CD4-positive, alpha-beta T cell treated with Interleukin-1 beta for 1 hour (primary cell): ENCODE results near the gene NEK11.
A peak's percentile ranks its signal among the peaks of the same experiment; 100 is the strongest.

Source experiments
- DNase-seq, 2 donors: peaks; one replicate each; pipeline ENCODE4 v3.0.0-alpha.2; 2020 to 2022

The NEK11 gene, protein sequence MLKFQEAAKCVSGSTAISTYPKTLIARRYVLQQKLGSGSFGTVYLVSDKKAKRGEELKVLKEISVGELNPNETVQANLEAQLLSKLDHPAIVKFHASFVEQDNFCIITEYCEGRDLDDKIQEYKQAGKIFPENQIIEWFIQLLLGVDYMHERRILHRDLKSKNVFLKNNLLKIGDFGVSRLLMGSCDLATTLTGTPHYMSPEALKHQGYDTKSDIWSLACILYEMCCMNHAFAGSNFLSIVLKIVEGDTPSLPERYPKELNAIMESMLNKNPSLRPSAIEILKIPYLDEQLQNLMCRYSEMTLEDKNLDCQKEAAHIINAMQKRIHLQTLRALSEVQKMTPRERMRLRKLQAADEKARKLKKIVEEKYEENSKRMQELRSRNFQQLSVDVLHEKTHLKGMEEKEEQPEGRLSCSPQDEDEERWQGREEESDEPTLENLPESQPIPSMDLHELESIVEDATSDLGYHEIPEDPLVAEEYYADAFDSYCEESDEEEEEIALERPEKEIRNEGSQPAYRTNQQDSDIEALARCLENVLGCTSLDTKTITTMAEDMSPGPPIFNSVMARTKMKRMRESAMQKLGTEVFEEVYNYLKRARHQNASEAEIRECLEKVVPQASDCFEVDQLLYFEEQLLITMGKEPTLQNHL

DNA sequence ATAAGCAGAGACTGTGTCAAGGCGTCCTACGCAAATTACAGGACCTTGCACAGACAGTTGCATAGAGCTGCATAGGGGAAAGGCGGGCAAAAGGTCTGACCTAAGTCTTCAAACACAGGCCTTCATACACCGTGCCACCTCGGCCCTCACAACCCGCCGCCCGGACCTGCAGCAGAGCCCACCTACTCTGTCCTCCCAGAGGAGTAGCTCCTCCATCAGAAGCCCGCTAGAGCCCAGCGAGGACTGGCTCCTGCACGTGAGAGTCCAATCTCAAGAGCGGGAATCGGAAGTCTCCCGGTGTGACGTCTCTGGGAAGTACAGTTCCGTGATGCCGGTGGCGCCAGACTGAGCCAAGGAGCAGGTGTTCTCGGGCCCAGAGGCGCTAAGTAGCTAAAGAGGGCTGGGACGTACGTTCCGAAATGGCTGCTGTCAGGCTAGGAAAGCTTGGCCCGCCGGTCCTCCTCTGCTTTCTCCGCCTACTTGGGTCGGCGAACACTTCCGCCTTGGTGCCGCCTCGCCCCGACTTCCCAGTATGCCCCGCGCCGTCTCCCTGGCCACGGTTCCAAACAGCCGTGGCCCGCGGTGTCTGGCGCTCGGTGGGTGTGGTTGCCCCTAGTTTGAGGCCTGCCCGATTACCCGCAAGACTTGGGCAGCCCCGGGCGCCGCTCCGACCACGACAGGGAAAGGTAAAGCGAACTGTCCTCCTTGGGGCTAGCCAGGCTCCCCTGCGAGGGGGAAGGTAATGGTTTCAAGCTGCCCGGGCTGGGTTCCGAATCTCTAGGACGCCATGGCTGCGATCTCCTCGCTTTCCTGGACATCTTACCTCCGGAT, at the start of gene NEK11, which contains the start of gene ASTE1:
NEK11 (plus strand) TSS at position 557 of the 831 bp plus-strand sequence. CDS start 2,832 bp downstream, outside the sequence.
ASTE1 (minus strand) TSS at position 505 of the 831 bp plus-strand sequence. CDS start 1,519 bp downstream, outside the sequence.
- DNase-seq, result peak; percentile 93

GRCh38 chr3:130979117-130979516, 47.6 kb upstream of the NEK11 start:
- DNase-seq, result no peak

- no peak for DNase-seq
Observed at GRCh38 chr3:130981469-130981868, 45.2 kb upstream of the NEK11 start.

- no peak for DNase-seq
Observed at GRCh38 chr3:130990282-130990681, 36.4 kb upstream of the NEK11 start.

GRCh38 chr3:130991126-130991525, 35.6 kb upstream of the NEK11 start:
- no peak for DNase-seq

- no peak for DNase-seq
Observed at GRCh38 chr3:130992344-130992743, 34.3 kb upstream of the NEK11 start.

- no peak for DNase-seq
Observed at GRCh38 chr3:130997289-130997688, 29.4 kb upstream of the NEK11 start.

GRCh38 chr3:131001071-131001470, 25.6 kb upstream of the NEK11 start:
- DNase-seq, result no peak

DNA sequence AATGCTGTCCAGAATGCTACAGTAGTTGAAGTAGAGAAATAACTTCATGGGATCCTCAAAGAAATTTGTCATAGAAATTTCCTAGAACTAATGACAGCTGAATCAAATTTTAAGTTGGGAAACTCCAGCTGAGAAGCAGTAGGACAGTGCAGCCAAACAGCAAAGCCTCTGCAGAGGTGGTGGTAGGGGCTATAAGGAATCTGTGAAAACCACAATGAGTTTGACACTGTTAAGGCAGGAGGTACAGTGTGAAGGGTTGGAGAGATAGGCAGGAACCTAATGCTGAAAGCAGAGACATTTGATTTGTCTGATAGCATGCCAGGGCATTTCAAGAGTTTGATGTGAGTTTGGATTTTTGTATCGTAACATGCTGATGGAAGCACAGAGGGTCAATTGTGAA, 22.1 kb upstream of the NEK11 start:
- no peak for DNase-seq

GRCh38 chr3:131007256-131007655, 19.4 kb upstream of the NEK11 start:
- no peak for DNase-seq

DNA sequence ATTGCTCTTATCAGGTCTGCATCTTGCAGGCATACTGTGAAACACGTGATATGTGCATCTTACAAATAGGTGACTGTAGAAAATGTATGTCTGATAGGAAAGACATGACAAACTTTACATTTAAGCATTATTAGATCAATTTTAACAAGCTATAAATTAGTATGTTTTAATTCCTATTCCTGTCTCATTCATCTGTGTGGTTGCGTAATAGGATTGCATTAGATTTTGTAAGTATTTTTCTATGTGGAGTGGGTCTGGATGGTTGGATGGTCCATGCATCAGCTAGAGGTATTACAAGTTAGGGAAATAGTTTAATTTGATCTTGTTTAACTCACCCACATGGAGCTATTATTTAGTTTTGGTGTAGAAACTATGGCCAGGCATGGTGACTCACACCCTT, 18.9 kb upstream of the NEK11 start:
- DNase-seq, result no peak

- DNase-seq, result no peak
Observed at GRCh38 chr3:131008326-131008725, 18.4 kb upstream of the NEK11 start.

DNA sequence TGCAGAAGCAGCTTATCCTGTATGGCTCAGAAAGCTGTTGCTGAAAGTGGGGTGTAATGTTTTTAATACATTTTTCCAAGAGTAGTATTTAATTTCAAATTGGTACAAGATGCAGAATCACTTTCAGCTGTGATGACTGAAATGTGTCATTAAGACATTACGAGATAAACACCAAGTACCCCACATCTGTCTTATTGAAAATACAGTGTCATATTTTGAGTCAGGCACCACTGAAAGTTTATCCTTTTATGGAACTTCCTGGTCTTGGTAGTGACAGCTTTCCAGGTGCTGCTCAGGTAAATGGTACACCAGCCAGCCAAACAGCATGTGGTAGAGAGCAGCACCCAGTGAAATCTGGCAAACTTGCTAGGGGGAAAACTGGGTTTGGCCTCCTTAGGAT, 17.0 kb upstream of the NEK11 start:
- DNase-seq, result no peak

GRCh38 chr3:131018970-131019369, 7.7 kb upstream of the NEK11 start:
- no peak for DNase-seq

DNA sequence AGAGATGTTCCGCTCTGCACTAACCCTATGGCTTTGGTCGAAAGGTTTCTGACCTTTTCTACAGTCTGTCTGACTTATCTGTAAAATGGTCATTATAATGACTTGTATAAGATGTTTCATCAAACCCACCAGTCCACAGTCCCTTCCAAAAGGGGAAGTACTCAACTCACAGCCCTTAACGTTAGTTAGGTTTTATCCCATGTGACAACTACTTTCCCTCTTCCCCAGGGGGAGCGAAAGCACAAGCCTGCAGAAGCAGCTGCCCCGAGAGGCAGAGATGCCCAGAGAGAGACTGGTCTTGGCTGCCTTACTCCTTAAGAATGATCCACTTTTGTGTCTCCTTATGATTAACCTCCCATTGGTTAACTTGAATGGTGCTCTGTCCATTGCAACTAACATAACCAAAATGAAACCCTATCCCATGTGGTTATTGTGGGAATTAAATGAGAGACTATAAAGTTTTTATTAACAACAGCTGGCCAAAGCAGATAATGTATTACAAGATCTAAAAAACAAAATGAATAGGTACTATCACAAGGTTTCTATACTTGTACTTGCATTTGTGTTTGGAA, 6.5 kb upstream of the NEK11 start:
- DNase-seq, result no peak

GRCh38 chr3:131025539-131025938, 1.1 kb upstream of the NEK11 start:
- no peak for DNase-seq

DNA sequence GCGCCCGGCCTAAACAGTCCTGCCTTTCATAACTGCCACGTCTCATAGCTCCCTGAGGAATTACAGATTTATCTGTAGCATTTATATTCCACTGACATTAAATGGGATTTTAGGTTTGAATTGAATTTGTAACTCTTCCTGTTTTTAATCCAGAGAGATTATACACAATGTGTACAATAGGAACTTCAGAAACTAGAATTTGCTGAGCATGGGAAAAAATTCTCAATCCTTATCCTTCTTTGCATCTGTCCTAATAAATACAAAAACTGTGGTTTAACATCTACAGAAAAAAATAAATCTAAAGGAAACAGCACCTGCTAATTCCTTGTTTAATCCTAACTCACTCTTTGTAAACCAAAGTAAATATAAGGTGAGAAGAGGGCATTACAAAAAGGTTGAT, 2.2 kb downstream of the NEK11 start:
- DNase-seq, result no peak

GRCh38 chr3:131031660-131032059, 5.0 kb downstream of the NEK11 start:
- DNase-seq, result no peak

GRCh38 chr3:131033480-131034080, 6.9 kb downstream of the NEK11 start:
- DNase-seq, result peak in 1 of 2 donors; percentile 74

GRCh38 chr3:131036200-131036816, 9.6 kb downstream of the NEK11 start:
- no peak for DNase-seq

DNA sequence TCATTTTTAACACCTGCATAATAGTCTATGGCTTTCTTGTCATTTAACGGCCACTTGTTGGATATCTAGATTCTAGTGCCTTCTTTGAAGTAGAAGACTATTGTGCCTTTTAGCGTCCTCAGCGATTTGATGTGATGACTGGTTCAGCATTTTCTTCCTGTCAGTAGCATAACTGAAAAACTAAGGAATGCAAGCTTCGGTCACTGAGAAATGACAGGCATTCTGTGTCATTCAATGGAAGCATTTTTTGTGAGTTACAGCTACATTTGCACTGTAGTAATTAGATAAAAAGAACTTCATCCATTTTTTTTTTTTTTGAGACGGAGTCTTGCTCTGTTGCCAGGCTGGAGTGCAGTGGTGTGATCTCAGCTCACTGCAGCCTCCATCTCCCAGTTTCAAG, 10.3 kb downstream of the NEK11 start:
- DNase-seq, result no peak

- no peak for DNase-seq
Observed at GRCh38 chr3:131038326-131038725, 11.6 kb downstream of the NEK11 start.
